IPS-20b (cell line): ENCODE results near the gene AQP12A.

Source experiments
- H3K27ac ChIP-seq: one replicate; pipeline ENCODE4 v1.5.1; 2013; ENCODE audit warnings: low read length
- H3K27me3 ChIP-seq: 2 replicates; pipeline ENCODE4 v1.6.1; 2013; ENCODE audit warnings: mild to moderate bottlenecking, low read length, inconsistent platforms; ENCODE audit not compliant: insufficient read depth
- H3K36me3 ChIP-seq: 2 replicates; pipeline ENCODE4 v1.6.1; 2013; ENCODE audit warnings: low read depth, mild to moderate bottlenecking, inconsistent platforms, low read length, moderate library complexity; ENCODE audit not compliant: insufficient read depth
- H3K4me1 ChIP-seq: 2 replicates; pipeline ENCODE4 v1.6.1; 2013; ENCODE audit warnings: mild to moderate bottlenecking, control low read depth, inconsistent platforms, low read length, moderate library complexity; ENCODE audit not compliant: insufficient read depth
- H3K4me3 ChIP-seq: 2 replicates; pipeline ENCODE4 v1.5.1; 2013; ENCODE audit warnings: mild to moderate bottlenecking, low read length, inconsistent platforms
- H3K9ac ChIP-seq: 2 replicates; pipeline ENCODE4 v1.6.1; 2013; ENCODE audit warnings: low read depth, mild to moderate bottlenecking, inconsistent platforms, low read length, moderate library complexity
- H3K9me3 ChIP-seq: 2 replicates; pipeline ENCODE4 v1.6.1; 2013; ENCODE audit warnings: mild to moderate bottlenecking, low read depth, low read length, inconsistent platforms; ENCODE audit not compliant: insufficient read depth

AQP12A gene

DNA sequence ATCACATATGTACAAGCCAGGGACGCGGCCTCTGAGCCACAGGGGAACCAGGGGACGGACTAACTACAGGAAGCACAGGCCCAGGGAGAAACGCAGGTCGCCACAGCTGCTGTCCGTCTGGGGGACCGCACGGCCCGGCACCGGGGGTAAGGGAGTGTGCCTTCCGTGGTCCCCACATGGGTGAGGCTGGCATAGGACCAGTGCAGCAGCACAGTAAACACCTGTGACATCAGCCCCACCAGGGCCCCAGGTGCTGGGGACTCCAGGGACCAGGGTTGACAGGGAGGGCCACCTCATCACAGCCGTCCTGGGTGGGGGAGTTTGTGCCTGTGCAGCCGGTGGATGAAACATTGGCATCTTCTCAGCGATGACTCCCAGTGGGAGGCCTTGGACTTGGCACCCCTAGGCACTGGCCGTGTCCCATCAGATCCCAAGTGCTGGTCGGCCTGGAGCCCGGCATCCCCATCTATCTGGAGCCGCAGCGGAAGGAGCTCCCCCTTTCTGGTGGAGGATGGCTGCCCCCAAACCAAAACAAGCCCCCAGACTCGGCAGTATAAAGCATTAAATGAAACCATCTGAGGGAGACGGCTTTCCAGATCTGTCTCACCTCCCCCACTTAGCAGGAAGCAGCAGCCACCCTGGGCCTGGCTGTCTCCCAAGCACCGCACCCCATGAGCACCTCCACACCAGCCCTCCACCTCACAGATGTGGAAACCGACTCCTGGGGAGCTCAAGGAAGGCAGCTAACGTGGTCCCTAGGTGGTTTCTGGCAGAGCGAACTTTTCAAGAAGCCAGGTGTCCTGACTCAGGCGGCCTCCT, 22.5 kb downstream of the AQP12A start:
- Histone ChIP-seq H3K4me1 (no peaks in the 10 kb centered on the region), H3K27me3 (no peaks in the 10 kb centered on the region), H3K36me3 (peaks cover 36% of the 10 kb centered on the region), H3K9ac (no peak overlapping the region), H3K4me3 (no peak overlapping the region), H3K27ac (no peak overlapping the region), H3K9me3 (no peaks in the 10 kb centered on the region)

DNA sequence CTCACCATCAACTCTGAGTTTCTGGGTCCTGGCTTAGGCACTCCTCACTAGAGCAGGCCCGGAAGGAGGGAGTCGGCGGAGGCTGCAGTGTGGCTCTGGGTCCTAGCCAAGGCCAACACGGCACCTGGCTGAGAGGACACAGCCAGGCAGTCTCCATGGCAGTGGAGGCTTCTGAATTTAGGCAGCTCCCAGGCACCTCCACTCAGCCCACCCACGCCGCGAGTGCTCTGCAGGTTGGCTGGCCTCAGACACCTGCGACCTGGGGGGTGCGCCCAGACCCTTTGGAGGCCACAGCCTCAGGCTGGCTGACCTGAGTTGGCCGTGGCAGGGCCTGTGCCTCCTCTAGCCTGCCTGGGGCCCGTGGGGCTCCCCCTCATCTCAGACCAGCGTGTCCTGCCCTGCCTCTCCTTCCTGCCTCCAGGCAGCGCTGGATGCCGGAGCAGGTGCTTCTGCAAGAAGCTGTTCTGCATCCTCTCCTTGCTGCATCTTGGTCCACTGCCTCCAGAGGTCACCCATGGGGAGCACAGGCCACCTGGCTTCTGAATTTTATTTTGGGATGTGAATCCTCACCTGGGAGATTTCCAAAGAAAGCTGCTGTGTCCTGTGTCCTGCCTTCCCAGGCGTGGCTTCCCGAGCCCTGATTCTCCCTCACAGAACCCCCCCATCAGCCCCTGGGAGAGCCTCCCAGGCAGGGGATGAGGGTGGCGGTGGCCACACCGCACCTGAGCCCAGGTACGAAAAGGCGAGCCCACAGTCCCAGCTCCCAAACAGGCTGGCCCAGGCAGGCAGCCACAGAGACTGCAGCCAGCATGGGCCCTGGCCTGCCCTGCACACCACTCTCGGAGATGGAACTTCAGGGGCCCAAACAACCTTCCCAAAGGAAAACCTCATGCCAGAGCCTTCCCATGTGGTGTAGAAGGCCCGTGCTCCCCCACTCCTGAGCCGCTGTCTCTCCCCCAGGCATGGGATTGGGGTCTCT, 23.4 kb downstream of the AQP12A start:
- Histone ChIP-seq H3K4me1 (no peaks in the 10 kb centered on the region), H3K27me3 (no peaks in the 10 kb centered on the region), H3K9ac (no peak overlapping the region), H3K9me3 (no peaks in the 10 kb centered on the region), H3K4me3 (no peak overlapping the region), H3K36me3 (peaks cover 44% of the 10 kb centered on the region), H3K27ac (no peak overlapping the region)

DNA sequence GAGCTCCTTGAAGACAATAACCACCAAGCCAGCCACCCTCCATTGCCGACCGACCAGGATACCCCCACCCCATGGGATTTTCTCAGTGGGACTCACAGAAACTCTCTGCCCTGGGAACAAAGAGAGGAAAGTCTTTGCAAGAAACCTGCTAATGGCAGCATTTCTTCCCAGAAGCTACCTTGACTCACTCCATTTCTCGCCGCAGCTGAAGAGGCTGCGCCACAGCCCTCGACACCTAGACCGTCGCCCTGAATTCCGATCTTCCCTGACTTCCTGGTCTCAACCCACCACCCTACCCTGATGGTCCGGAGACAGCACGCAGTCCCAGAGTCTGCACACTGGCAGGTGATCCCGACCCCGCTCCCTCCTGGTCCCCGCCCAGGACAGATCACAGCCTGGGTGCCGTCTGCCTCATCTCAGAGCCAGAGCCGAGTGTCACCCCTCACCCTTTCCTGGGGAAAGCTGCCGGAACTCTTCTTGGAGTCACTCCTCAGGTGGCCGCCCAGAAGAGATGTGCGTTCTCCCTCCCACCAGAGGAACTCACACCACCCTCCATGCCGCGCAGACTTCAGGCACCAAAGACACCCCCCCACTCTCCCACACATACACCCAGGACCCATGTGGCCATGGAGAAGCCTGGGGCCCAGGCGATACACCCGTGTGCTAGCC, 24.6 kb downstream of the AQP12A start:
- no peaks in the 10 kb centered on the region for H3K27me3 ChIP-seq
- H3K27ac ChIP-seq = no peak overlapping the region
- H3K4me1 ChIP-seq = no peaks in the 10 kb centered on the region
- H3K36me3 ChIP-seq = peaks cover 53% of the 10 kb centered on the region
- H3K4me3 ChIP-seq = no peak overlapping the region
- H3K9ac ChIP-seq = no peak overlapping the region
- H3K9me3 ChIP-seq = no peaks in the 10 kb centered on the region

DNA sequence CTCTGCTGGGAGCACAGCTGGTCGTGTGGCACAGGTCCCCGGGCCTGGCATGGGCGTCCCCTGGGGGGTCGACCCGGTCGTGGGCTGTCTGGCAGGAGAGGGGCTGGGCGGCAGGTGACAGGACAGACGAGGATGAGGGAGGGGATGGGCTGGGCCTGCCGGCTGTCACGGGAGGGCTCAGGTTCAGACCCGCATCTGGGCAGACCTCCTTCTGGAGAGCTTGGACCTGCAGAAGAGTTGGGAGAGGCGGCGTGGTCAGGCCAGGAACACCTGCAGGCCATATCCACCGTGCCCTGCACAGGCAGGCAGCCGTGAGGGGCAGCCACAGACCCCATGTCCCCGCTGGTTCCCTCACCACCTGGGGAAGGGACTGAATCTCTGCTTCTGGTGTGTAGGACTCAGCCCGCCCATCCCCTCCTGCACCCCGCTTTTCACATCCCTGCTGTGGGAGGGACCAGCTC, 25.5 kb downstream of the AQP12A start:
- Histone ChIP-seq H3K9me3 (no peaks in the 10 kb centered on the region), H3K4me3 (no peak overlapping the region), H3K9ac (no peak overlapping the region), H3K27me3 (no peaks in the 10 kb centered on the region), H3K36me3 (peaks cover 63% of the 10 kb centered on the region), H3K4me1 (no peaks in the 10 kb centered on the region), H3K27ac (no peak overlapping the region)

DNA sequence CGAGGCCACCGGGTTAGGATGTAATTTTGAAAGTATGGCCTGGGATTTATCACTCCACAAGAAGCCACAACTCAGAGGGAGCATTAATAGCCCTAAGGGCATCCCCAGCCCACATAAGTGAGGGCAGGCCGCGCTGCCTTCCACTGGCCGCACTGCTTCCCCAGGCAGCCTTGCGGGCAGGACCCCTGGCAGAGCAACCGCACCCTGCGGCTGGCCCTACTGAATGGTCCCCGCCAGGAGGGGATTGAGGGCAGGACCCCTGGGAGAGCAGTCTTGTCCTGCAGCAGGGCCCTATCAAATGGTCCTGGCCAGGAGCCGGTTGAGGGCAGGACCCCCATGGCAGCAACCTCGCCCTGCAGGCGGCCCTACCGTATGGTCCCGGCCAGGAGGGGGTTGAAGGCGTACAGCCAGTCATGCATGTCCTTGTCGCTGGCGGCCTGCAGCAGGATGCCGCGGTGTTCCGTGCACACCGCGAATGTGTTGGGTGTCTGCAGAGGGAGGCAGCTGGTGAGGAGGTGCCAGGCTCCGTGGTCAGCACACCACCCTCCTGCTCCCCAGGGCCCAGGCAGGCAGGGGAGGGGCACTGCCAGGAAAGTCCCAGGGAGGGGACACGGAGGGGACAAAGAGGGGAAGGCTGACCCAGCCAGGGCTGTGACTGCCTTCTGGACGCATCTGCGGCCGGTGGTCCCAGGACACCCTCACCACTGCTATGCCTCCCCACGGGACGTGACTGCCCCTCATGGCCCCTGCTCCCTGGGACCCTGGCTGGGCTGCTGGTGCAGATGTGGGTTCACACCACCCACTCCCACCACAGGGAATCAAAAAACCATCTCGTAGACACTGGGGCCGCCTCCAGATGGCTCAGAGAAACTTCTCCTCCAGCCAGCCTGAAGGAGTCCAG, 26.3 kb downstream of the AQP12A start:
- Histone ChIP-seq H3K9me3 (no peaks in the 10 kb centered on the region), H3K36me3 (peaks cover 70% of the 10 kb centered on the region), H3K27me3 (no peaks in the 10 kb centered on the region), H3K4me1 (no peaks in the 10 kb centered on the region), H3K9ac (no peak overlapping the region), H3K4me3 (no peak overlapping the region), H3K27ac (no peak overlapping the region)

DNA sequence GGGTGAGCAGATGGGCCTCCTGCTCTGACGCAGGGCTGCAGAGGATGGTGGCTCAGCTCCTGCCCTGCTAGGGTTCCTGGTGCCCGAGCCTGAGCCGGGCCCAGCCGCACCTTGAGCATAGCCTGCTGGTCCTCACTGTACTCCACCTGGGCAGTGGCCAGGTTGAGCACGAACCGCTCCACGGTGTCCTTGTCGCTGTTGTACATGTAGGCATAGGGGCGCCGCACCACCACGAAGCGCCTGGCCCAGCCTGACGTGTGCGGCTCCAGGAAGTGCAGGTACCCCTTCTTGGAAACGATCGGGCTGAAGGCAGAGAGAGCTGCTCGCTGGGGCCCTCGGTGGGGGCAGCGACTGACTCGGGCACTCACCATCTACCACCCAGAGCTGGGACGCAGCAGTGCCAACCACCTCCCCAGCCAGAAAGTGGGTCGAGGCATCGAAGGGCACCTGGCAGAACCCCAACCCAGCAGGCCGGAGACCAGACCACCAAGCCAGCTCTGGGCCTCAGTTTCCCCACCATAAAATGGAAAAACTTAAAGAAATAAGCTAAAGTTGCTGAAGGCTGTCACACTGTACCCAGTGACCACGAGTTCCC, 27.3 kb downstream of the AQP12A start:
- Histone ChIP-seq H3K9ac (no peak overlapping the region), H3K4me1 (no peaks in the 10 kb centered on the region), H3K27me3 (no peaks in the 10 kb centered on the region), H3K4me3 (no peak overlapping the region), H3K27ac (no peak overlapping the region), H3K36me3 (peaks cover 80% of the 10 kb centered on the region), H3K9me3 (no peaks in the 10 kb centered on the region)

DNA sequence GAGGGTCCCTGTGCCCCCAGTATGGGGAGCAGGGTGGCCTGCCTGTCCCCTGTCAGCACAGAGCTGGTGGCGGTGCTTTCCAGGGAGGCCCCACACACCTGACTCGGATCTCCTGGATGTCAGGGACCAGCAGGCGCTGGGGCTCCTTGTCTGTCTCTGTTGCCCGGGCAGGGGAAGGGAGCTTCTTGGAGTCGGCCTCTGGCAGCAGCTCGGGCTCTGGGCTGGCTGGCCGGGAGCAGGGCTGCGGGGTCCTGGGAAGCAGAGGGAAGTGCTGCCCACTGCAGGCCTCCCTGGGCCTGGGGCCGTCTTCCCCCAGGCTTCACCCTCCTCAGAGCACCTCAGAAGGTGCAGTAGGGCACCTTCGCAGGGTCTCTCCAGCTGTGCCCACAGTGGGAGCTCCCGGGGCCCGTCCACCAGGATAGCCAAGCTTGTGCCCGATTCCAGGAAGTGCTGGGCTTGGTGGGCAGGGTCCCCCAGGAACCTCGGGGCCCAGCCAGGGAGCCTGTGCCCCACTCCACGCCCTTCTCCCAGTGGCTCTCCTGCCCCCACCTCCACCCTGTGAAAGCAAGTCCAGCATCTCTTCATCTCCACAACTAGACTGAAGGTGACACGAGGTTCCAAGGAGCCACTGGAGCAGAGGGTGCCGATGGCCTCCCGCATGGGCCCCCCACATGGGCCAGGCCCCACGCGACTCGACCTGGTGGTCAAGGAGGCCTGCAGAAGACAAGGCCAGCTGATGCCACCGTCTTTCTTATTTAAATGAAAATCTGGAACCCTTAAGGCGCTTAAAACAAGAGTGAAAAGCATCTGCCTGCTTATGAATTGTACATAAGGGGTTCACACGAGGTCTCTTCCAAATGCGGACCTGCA, 28.2 kb downstream of the AQP12A start:
- no peak overlapping the region for H3K9ac ChIP-seq
- no peaks in the 10 kb centered on the region for H3K27me3 ChIP-seq
- H3K4me3 ChIP-seq = no peak overlapping the region
- no peak overlapping the region for H3K27ac ChIP-seq
- no peaks in the 10 kb centered on the region for H3K9me3 ChIP-seq
- H3K36me3 ChIP-seq = peaks cover 88% of the 10 kb centered on the region
- no peaks in the 10 kb centered on the region for H3K4me1 ChIP-seq

DNA sequence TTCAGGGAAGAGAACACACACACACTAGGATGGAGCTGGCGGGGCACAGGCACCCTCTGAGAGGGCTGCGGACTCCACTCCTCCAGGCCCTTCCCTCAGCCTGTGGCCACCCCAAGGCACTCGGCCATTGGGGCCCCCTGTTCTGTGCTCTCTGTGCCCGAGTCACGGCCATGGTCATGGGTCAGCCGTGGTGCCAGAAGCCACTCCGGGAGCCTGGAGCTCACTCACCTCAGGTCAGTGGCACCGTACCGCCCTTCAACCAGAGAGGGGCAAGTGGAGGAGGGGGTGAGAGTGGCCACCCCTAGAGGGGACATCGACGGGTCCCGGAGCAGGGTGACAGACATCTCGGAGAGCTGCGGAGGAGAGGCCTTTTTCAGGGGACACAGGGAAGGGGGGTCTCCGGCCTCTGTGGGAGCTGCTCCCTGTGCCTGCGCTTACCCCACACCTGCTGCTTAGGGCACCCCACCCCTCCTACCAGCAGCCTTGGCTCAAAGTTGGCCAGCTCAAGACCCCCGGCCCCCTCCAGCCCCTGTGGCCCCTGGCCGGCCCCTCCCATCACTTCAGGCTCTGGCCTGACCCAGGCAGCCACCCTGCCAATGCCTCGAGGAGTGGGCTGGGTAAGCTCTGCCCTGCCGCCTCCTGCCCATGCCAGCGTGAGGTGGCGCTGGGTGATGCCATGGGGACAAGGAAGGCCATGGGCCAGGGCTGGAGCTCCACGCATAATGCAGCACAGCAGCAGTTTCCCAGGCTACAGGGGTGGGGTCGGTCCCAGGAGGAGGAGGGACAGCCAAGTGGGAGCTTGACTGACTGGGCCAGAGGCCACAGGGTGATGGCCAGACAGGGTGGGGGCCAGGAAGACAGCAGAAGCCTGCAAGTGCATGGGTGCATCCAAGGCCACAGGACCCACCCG, 29.3 kb downstream of the AQP12A start:
- Histone ChIP-seq H3K36me3 (peaks cover 93% of the 10 kb centered on the region), H3K27ac (no peak overlapping the region), H3K4me3 (no peak overlapping the region), H3K4me1 (no peaks in the 10 kb centered on the region), H3K9ac (no peak overlapping the region), H3K27me3 (no peaks in the 10 kb centered on the region), H3K9me3 (no peaks in the 10 kb centered on the region)

DNA sequence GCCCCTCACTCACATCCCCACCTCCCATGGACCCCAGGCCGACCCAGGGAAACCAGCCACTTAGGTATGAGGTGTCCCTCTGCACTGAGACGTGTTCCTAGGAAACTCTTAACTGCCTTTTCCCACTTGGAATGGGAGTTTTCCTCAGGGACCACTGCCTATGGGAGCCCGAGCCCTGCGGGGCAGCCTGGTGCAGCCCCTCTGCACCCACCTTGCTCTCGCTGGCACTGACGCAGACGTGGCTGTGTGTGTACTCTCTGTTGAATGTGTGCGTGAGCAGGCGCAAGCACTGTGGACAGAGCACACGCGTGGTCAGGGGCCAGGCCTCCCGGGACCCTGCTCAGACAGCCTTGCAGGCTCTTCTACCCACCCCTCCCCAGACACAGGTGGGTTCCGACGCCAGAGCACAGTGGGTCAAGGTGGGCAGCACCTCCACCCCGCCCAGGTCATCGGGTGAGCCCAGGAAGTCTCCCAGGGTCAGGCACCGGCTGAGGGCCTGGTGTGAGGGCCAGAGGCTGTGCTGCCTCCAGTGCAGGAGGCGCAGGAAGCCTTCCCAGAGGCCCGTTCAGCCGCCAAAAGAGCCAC, 30.0 kb downstream of the AQP12A start:
- no peaks in the 10 kb centered on the region for H3K27me3 ChIP-seq
- H3K9ac ChIP-seq = no peak overlapping the region
- no peak overlapping the region for H3K4me3 ChIP-seq
- H3K9me3 ChIP-seq = no peaks in the 10 kb centered on the region
- H3K36me3 ChIP-seq = peaks cover 94% of the 10 kb centered on the region
- no peak overlapping the region for H3K27ac ChIP-seq
- no peaks in the 10 kb centered on the region for H3K4me1 ChIP-seq
